DMS53 treated with DMSO at 0.1 percent for 48 hours (cell line): Measurements from ENCODE around the gene ZNF263.
"Not testable (repeated sequence)": the region's sequence is repeated elsewhere in the genome, so short reads cannot be mapped to it uniquely, and the experiment has no call there.

Source experiments
- DNase-seq: peaks from one replicate; lab custom pipeline; 2025; ENCODE audit not compliant: unreplicated experiment; lab: John Stamatoyannopoulos, UW

The ZNF263 gene

DNA sequence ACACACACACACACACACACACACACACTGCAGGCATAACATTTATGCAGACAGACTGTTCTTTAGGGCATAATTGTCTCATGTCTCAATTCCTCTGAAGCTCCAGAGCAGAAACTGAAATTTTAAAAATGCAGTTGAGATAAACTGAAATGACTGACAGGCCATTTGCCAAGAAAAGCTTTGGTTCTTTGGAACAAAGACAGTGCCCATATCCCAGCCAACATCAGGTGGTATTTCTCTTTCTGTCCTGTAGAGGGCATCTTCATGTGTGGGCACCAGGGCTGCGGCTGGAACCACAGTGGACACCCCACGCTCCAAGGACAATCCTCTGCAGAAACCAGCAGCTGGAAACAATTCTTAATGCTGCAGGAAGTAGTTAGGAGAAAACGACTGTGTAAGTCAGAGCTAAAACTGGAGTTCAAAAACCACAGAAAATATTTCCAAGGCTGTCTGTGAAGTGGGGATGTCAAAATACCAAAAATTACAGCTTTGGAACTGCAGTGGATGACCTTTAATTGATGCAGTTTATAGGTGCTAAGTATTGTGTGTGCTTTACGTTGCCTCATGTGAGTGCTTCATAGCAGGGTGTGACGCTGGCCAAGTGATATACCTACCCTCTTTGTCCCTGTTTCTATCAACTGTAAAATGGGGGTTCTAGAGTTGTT lies 16.3 kb upstream of the ZNF263 start:
- DNase-seq = peak; percentile 43

DNA sequence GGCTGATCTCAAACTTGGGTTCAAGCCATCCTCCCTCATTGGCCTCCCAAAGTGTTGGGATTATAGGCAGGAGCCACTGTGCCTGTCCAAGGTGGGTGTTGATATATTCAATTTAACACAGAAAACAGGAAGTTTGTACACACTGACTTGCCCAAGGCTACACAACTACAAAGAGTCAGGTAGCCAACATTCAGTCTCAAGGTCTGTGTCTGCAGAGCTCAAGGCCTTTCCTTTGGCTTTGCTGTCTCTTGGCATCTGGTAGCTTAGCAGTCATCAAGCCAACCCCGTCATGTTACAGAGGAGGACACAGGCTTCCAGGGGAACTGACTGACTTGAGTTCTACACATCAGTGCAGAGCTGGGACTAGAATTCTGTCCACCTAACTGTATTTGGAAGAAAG lies 15.0 kb upstream of the ZNF263 start:
- DNase-seq = no peak

DNA sequence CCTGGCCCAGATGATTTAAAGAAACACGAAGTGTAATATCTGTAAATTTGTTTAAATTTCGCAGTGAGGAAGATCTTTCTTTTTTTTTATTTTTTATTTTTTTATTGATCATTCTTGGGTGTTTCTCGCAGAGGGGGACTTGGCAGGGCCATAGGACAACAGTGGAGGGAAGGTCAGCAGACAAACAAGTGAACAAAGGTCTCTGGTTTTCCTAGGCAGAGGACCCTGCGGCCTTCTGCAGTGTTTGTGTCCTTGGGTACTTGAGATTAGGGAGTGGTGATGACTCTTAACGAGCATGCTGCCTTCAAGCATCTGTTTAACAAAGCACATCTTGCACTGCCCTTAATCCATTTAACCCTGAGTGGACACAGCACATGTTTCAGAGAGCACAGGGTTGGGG lies 12.6 kb upstream of the ZNF263 start:
- DNase-seq = not testable (repeated sequence)

DNA sequence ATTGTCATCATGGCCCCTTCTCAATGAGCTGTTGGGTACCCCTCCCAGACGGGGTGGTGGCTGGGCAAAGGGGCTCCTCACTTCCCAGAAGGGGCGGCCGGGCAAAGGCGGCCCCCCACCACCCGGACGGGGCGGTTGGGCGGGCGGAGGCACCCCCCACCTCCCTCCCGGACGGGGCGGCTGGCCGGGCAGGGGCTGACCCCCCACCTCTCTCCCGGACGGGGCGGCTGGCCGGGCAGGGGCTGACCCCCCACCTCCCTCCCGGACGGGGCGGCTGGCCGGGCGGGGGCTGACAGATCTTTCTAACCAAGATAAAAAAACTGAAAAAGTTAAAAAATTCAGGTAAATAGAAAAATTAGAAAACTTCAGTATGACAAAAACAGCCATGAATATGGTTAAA lies 12.0 kb upstream of the ZNF263 start:
- not testable (repeated sequence) for DNase-seq

DNA sequence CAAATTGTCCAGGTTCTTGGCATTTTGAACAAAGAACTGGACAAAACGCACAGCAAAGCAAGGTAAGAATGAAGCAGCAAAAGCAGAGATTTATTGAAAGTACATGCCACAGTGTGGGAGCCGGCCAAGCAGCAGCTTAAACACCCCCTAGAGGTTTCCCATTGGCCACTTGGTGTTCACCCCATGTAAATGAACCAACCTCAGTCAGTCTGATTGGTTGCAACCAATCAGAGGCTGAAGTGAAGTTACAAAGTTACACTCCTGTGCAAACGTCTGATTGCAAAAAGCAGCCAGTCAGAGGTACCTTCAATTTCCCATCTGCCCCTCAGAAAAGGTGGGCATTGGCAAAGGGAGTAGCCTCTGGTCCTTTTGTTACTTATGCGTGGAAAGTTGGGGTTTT lies 8.8 kb upstream of the ZNF263 start:
- DNase-seq = no peak

DNA sequence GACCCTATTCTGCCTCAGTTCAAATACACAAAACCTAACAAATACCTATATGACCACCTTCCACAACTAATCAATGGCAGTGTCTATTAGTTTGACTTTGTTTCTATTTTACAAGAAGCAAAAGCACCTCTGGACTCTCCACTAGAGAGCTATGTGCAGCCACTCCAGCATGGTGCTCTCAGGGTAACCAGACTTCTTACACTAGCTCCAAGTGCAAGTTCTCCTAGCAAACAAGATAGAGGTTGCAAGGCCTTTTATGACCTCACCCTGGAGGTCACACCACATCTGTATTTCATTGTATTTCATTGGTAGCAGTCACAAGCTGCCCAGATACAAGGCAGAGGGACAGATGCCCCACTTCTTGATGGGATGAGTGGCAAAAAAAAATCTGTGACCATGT lies 8.3 kb upstream of the ZNF263 start:
- DNase-seq = no peak

DNA sequence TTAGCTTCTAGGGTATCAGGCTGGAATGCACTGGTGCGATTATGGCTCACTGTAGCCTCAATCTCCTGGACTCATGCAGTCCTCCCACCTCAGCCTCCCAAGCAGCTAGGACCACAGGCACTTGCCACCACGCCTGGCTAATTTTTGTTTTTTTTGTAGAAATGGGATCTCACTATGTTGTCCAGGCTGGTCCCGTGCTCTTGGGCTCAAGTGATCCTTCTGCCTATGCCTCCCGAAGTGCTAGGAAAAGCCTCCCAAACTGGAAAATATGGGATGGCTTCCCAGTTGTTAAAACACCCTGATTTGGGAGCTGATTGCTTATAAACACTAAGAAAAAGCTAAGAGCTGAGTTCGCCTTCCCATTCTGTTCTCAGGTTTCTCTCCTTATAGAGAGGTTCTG lies 6.6 kb upstream of the ZNF263 start:
- DNase-seq = no peak

DNA sequence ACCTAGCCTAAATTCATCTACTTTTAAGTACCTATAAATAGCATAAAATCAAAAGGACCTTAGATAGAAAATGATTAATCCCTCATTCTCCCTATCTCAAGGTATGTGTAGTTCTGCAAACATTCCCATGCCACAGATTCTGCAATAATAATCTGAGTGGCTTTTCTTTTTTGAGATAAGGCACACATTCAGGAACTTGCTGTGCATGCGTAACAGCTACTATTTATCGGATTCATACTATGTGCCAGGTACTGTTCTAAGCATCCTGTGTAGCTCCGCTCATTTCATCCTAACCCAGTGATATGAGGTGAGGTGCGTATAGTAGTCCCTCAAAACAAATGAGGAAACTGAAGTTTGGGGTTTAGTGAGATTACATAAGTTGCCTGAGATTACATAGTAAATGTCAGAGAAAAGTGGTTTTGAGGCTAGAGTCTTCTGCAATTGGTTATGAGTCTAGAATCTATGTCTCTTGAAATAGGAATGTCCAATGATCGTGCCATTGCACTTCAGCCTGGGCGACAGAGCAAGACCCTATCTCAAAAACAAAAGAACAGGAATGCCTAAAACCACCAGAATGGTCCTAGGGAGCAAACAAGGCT lies 2.0 kb upstream of the ZNF263 start:
- no peak for DNase-seq

DNA sequence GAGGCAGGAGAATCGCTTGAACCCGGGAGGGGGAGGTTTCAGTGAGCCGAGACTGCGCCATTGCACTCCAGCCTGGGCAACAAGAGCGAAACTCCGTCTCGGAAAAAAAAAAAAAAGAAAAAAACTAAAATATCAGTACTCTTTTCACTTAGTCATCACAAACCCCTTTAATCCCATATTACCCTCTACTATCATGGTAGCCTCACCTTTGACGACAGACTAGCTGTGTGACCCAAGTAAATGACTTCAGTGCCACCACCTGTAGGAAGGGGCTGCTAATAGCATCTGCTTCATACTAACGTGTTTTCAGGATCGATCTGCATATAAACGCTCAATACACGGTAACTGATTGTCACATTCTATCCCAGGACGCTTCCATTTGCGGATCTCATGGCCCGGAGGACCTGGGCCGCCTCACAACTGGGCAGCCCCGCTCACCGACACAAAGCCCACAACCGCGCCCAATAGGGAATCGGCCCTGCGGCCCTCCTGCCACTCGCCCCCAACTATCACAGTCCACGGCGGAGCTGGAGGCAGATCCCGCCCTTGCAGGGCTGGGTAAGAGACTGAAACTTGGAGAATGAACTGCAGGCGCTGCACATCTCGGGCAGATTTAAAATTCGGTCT lies 1.1 kb upstream of the ZNF263 start:
- peak; percentile 62 for DNase-seq

DNA sequence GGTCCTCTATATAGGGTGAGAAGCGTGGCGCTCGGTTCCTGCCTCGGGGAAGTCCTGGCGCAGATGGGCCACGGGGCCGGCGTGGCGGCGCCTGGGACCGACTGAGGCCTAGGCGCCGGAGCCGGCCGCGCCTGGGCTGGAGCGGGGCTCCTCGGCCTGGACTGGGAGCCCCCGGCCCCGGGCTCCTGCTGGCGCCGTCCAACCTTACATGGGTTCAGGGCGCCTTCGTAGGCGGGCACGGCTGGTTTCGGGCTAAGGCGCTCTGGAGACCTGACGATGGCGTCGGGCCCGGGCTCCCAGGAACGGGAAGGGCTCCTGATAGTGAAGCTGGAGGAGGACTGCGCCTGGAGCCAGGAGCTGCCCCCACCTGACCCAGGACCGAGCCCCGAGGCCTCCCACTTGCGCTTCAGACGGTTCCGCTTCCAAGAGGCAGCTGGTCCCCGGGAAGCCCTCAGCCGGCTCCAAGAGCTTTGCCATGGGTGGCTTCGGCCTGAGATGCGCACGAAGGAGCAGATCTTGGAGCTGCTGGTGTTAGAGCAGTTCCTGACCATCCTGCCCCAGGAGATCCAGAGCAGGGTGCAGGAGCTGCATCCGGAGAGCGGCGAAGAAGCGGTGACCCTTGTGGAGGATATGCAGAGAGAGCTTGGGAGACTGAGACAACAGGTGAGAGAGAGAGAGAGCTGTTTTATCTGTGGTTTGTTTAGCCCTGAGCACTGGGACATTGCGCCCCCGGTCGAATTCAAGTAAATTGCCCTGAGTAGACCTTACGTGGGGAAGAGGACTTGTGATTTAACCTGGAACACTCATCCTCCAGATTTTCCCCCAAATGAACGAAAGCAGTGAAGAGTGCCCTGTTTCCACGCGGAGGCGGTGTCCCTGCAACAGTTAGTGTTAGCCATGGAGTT lies 504 bp downstream of the ZNF263 start:
- DNase-seq = no peak

DNA sequence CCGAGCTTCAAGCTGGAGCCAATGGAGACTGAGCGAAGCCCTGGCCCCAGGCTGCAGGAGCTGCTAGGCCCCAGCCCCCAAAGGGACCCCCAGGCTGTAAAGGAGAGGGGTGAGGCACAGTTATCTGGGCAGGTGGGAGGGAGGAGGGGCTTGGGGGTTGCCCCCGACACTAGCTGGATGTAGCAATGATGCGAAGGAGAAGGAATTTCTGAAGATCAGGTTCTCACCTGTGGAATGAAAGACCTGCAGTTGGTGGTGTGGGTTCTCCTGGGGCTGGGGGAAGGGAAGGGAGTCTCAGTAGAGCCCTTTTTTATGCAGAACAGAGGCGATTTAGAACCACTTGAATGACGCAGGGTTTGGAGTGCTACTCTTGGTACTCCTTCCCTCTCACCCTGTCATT lies 1.8 kb downstream of the ZNF263 start:
- DNase-seq = no peak

DNA sequence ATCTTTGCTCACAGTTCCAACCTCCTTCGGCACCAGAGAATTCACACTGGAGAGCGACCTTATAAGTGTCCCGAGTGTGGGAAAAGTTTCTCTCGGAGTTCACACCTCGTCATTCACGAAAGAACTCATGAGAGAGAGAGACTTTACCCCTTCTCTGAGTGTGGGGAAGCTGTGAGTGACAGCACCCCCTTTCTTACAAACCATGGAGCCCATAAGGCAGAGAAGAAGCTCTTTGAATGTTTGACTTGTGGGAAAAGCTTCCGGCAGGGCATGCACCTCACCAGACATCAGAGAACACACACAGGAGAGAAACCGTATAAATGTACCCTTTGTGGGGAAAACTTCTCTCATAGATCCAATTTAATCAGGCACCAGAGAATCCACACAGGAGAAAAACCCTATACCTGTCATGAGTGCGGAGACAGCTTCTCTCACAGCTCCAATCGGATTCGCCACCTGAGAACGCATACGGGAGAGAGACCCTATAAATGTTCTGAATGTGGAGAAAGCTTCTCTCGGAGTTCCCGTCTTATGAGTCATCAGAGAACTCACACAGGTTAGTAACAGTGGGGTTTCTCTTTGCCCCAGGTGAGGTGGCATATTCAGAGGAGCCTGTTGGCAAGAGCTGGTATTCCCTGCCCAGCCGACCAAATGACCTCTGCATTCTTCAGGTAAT lies 6.8 kb downstream of the ZNF263 start:
- no peak for DNase-seq

DNA sequence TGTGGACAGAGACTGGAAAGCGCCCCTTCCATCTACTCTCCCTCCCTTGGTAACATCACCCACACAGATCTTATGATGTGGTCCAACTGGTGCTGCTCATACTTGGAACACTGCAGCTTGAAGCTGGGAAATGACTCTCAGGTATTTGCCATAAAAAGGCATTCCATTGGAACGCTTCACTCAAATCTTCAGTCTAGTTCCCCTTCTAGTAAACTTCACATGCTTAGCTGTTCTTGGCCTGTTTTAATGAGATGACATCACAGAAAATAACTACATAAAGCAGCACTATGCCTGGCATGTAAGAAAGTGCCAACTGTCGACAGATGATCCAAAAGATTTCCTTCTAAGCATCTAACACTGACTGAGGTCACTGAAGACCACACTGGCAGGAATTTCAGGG lies 9.3 kb downstream of the ZNF263 start:
- no peak for DNase-seq

DNA sequence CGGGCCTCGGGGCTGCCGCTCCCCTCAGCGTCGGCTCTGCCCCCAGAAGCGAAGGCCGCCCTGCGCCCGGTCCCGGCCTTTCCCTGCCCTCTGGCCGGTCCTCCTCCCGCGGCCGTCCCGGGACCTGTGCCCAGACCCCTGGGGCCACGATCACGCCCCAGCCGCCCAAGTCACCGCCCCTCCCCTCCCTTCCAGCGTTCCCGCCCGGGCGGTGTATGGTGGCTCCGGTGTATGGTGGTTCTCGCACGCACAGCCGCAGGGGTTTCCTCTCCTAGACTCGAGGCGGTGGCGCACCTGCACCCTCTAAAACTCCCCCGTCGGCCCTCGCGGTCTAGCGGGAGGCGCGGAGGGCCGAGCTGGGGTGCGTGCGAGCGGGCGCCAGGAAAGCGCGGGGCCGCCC lies 11.9 kb downstream of the ZNF263 start:
- DNase-seq = no peak

DNA sequence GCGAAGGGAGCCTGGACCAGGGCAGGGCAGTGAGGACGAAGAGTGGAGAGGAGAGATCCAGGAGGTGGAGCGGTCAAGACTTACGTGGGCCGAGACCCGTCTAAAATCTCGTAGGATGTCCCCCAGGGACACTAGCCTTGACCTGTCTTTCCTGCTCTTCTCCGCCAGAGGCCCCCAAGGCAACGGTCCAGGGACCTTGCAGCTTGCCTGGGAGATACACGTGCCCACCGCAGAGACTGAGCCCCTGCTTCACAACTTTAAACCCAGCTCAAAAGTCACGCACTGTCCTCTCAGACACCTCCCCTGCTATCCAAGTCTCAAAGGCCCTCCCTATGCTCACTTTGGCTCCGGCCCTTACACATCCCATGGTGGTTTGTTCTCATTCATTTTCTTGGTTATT lies 12.5 kb downstream of the ZNF263 start:
- no peak for DNase-seq

DNA sequence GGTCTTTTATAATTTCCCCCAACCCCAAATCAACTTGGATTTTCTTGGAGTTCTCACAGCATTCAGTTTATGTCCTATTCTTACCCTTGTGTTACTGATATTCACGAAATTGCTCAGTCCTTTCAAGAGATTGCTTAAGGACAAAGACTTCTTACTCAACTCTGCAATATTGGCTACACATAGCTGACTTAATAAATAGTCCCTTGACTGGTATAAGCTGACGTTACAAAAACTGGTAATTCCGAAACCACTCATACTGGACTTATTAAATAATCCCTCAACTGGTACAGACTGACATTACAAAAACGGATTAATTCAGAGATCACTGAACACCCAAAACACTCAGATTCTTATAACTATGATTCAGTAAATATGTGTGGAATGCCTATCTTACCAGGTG lies 21.1 kb downstream of the ZNF263 start:
- no peak for DNase-seq

DNA sequence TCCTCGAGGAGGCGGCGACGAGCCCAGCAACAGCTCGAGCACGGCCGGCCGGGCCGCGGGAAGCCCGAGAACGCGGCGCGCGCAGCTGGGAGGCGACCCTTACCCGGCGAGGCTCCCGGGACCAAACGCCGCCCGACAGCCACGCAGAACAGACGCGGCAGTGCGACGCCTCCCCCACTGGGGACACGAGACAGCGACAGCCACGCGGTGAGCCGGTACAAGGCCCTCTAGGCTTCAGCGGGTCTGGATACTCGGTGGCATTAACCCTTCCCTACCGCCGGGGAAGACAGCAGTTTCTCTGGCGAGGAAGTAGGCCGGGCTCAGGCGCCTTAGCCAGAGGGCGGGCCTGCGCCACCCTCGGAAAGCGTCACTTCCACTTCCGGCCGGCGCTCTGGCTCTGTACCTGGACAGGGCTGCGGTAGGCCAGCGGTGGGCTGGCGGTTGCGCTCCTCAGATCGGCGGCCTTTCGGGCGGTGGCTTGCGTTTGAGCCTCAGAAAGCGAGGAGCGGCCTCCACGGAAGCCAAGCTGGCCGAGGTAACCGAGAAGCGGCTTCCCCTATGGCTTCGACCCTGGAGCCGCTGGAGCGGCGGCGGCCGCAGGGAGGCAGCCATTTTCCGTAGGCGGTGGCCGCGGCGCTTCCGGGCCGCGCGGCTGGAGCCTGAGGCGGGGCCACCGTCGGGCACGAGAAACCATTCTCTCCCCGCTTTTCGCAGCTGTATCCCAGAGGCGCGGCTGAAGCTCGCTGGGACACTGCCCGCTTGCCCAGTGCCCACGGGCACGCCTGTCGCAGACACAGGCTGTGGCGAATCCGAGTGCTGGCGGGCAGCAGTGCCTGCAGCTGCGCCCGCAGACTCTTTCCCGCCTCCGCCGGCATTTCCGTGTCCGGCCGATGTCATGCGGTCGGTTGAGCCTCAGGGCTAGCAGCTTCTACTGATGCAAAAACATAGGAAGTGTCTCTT lies 22.1 kb downstream of the ZNF263 start, which contains the start of the genes TIGD7 and ZNF75A:
Gene TIGD7 (minus strand): TSS at position 322 of the 960 bp plus-strand sequence. CDS start 4,816 bp downstream, outside the sequence.
Gene ZNF75A (plus strand): TSS at position 389 of the 960 bp plus-strand sequence. CDS start 2,932 bp downstream, outside the sequence.
- DNase-seq = peak; percentile 48

DNA sequence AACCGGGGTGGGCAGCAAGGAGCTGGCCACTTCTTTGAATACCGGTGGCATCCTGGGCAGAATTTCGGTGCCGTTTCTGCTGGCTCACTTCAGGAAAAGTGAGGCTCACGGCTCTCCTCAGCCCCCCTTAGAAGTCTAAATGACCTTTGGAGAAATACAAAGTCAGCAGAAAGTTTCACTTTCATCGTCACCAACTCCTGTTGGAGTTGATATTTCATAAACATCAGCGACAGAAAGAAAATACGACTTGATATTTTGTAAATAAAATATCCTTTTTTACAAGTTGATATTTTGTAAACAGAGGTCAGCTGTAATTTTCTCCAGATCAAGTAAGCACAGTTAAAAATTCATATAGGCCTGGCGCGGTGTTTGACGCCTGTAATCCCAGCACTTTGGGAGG lies 22.8 kb downstream of the ZNF263 start:
- DNase-seq = no peak

DNA sequence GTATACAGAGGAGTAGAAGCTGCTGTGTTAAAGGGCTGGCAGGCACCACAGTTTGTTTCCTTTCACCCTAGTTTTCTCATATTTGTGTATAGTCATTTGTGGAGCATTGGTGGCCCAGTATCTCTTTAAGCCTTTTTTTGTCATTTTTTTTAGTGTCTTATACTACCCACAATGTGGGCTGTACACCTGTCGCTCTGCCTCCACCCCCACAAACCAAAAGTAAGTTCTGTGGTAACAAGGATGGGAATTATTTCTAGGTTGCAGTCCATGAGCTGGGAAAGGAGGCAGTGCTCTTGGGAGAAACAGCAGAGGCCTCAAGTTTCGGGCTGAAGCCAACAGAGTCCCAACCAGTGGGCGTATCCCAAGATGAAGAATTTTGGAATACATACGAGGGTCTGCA lies 28.2 kb downstream of the ZNF263 start:
- no peak for DNase-seq
